GM23248 (cell line): ENCODE data around the gene STAT4.

Source experiments
- EZH2 ChIP-seq: fragments of 200-600 bp; sonication (generic); IDR thresholded peaks from 2 replicates; pipeline ENCODE4 v1.6.1; 2018; ENCODE audit warnings: antibody characterized with exemption, mild to moderate bottlenecking; ENCODE audit not compliant: insufficient read depth, poor library complexity, severe bottlenecking
- EZH2phosphoT487 ChIP-seq: fragments of 200-600 bp; sonication (generic); IDR thresholded peaks from 2 replicates; pipeline ENCODE4 v1.6.1; 2018; ENCODE audit warnings: antibody characterized with exemption, moderate library complexity, mild to moderate bottlenecking, low read depth; ENCODE audit not compliant: insufficient read depth

DNA sequence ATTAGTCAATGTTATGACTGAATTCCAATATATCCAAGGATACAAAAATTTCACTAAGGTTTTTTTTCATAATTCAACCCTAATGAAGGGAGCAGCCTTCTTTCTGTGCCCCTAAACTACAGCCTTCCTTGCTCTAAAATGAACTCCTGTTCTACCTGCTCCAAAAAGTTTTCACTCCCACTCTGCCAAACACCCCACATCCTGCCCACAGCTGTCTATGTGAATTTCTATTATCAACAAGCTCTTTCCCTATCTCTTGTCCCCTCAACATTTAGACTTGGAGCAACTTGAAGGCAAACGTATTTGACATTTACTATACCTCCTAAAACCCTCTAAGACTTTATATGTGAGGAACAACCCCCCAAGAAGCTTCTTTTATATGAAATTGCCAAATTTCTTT, 2.5 kb downstream of the STAT4 start:
- no peak for TF ChIP-seq EZH2
- TF ChIP-seq EZH2phosphoT487 = no peak
